GM21526 (cell line): ENCODE measurements around the gene KRTAP6-1.

ENCODE experiments used
- ATAC-seq: cut with Tn5 transposase; IDR thresholded peaks from one replicate; pipeline ENCODE4 v1.9.1; 2021; ENCODE audit warnings: moderate library complexity; ENCODE audit not compliant: unreplicated experiment, low FRiP score

KRTAP6-1 gene

GRCh38 chr21:30613836-30614235 is at the start of gene KRTAP6-1:
Gene KRTAP6-1, minus strand, starts transcription at chr21:30613930. Its CDS starts 26 bp downstream, at chr21:30613904.
- no peak for ATAC-seq

GRCh38 chr21:30652891-30653290 is 39.2 kb upstream of the KRTAP6-1 start:
- no peak for ATAC-seq

- ATAC-seq = no peak
These were observed 33.2 kb upstream of the KRTAP6-1 start for GRCh38 chr21:30646904-30647414.

GRCh38 chr21:30642564-30642963 is 28.8 kb upstream of the KRTAP6-1 start, which contains the start of gene KRTAP20-3:
Gene KRTAP20-3, plus strand, starts transcription at chr21:30642864.
- ATAC-seq = no peak

- ATAC-seq = no peak
These were observed 25.0 kb upstream of the KRTAP6-1 start for GRCh38 chr21:30638686-30639085.

GRCh38 chr21:30634906-30635305 is 21.2 kb upstream of the KRTAP6-1 start, which contains the start of gene KRTAP20-2:
Gene KRTAP20-2, plus strand, starts transcription at chr21:30635206. Its CDS starts 58 bp downstream, at chr21:30635264.
- ATAC-seq = no peak

- no peak for ATAC-seq
These were observed 15.5 kb upstream of the KRTAP6-1 start for GRCh38 chr21:30629200-30629599.

- no peak for ATAC-seq
These were observed 14.4 kb upstream of the KRTAP6-1 start for GRCh38 chr21:30628109-30628508.

GRCh38 chr21:30625449-30626165 is 11.9 kb upstream of the KRTAP6-1 start:
- ATAC-seq = no peak

GRCh38 chr21:30623362-30623761 is 9.6 kb upstream of the KRTAP6-1 start:
- no peak for ATAC-seq

- no peak for ATAC-seq
These were observed 6.8 kb upstream of the KRTAP6-1 start, which contains the start of gene KRTAP20-4 for GRCh38 chr21:30620522-30620921. Gene KRTAP20-4, plus strand, starts transcription at chr21:30620627.

- no peak for ATAC-seq
These were observed 6.3 kb upstream of the KRTAP6-1 start for GRCh38 chr21:30620080-30620479.

- ATAC-seq = no peak
These were observed 2.4 kb upstream of the KRTAP6-1 start, which contains the start of gene KRTAP20-1 for GRCh38 chr21:30616125-30616524. Gene KRTAP20-1, plus strand, starts transcription at chr21:30616425. Its CDS starts 30 bp downstream, at chr21:30616455.

GRCh38 chr21:30615199-30615598 is 1.5 kb upstream of the KRTAP6-1 start:
- no peak for ATAC-seq

- no peak for ATAC-seq
These were observed 1.6 kb downstream of the KRTAP6-1 start for GRCh38 chr21:30612132-30612531.

GRCh38 chr21:30605968-30606367 is 7.8 kb downstream of the KRTAP6-1 start:
- ATAC-seq = no peak

GRCh38 chr21:30600787-30601186 is 12.9 kb downstream of the KRTAP6-1 start, which contains the start of gene KRTAP22-1:
Gene KRTAP22-1, plus strand, starts transcription at chr21:30601087.
- ATAC-seq = no peak

GRCh38 chr21:30598802-30599201 is 14.9 kb downstream of the KRTAP6-1 start, which contains the start of gene KRTAP6-2:
Gene KRTAP6-2, minus strand, starts transcription at chr21:30598902. Its CDS starts 28 bp downstream, at chr21:30598874.
- no peak for ATAC-seq

GRCh38 chr21:30592140-30592539 is 21.6 kb downstream of the KRTAP6-1 start, which contains the start of gene KRTAP6-3:
Gene KRTAP6-3, plus strand, starts transcription at chr21:30592440. Its CDS starts 6 bp downstream, at chr21:30592446.
- ATAC-seq = no peak

GRCh38 chr21:30590297-30590696 is 23.4 kb downstream of the KRTAP6-1 start, which contains the start of gene KRTAP22-2:
Gene KRTAP22-2, minus strand, starts transcription at chr21:30590397.
- ATAC-seq = no peak

GRCh38 chr21:30582870-30583269 is 30.9 kb downstream of the KRTAP6-1 start:
- ATAC-seq = no peak
